HG02798 (cell line): ENCODE measurements around the gene PNISR.
A peak's percentile ranks its signal among the peaks of the same experiment; 100 is the strongest.
"Not testable (repeated sequence)": the region's sequence is repeated elsewhere in the genome, so short reads cannot be mapped to it uniquely, and the experiment has no call there.

Experiments used
- ATAC-seq: cut with Tn5 transposase; IDR thresholded peaks from one replicate; pipeline ENCODE4 v1.9.1; 2021; ENCODE audit warnings: mild to moderate bottlenecking; ENCODE audit not compliant: unreplicated experiment, poor library complexity

PNISR gene

GRCh38 chr6:99424761-99425646, at the start of gene PNISR:
TSS of gene PNISR (minus strand) at chr6:99425308. CDS start at chr6:99414659, 10,649 bp downstream.
- peak; percentile 86 for ATAC-seq

- ATAC-seq = no peak
These were observed 48.6 kb upstream of the PNISR start for GRCh38 chr6:99473730-99474129.

- ATAC-seq = no peak
These were observed 46.5 kb upstream of the PNISR start for GRCh38 chr6:99471638-99472037.

GRCh38 chr6:99467509-99468106, 42.5 kb upstream of the PNISR start:
- peak; percentile 54 for ATAC-seq

- ATAC-seq = not testable (repeated sequence)
These were observed 34.0 kb upstream of the PNISR start for GRCh38 chr6:99459133-99459532.

- no peak for ATAC-seq
These were observed 33.2 kb upstream of the PNISR start for GRCh38 chr6:99458319-99458718.

- no peak for ATAC-seq
These were observed 21.0 kb upstream of the PNISR start for GRCh38 chr6:99446076-99446475.

GRCh38 chr6:99434702-99435530, 9.8 kb upstream of the PNISR start:
- peak; percentile 88 for ATAC-seq

GRCh38 chr6:99432877-99433276, 7.8 kb upstream of the PNISR start:
- no peak for ATAC-seq

- ATAC-seq = no peak
These were observed 6.8 kb upstream of the PNISR start for GRCh38 chr6:99431901-99432300.

- no peak for ATAC-seq
These were observed 2.9 kb upstream of the PNISR start for GRCh38 chr6:99427988-99428387.

GRCh38 chr6:99426451-99426757, 1.3 kb upstream of the PNISR start:
- no peak for ATAC-seq

GRCh38 chr6:99425647-99426450, 741 bp upstream of the PNISR start:
- ATAC-seq = peak; percentile 61

- no peak for ATAC-seq
These were observed 1.1 kb downstream of the PNISR start for GRCh38 chr6:99424022-99424421.

GRCh38 chr6:99422912-99423311, 2.2 kb downstream of the PNISR start:
- no peak for ATAC-seq

GRCh38 chr6:99416892-99417767, 8.0 kb downstream of the PNISR start:
- peak; percentile 85 for ATAC-seq

- ATAC-seq = no peak
These were observed 8.9 kb downstream of the PNISR start for GRCh38 chr6:99416226-99416625.

GRCh38 chr6:99415446-99415845, 9.7 kb downstream of the PNISR start:
- ATAC-seq = no peak

GRCh38 chr6:99412065-99412464, 13.0 kb downstream of the PNISR start:
- ATAC-seq = no peak
